HG02973 (cell line): ENCODE data around the gene CARHSP1.
A peak's percentile ranks its signal among the peaks of the same experiment; 100 is the strongest.
"Not testable (repeated sequence)": the region's sequence is repeated elsewhere in the genome, so short reads cannot be mapped to it uniquely, and the experiment has no call there.

ENCODE experiments used
- ATAC-seq: cut with Tn5 transposase; IDR thresholded peaks from one replicate; pipeline ENCODE4 v1.9.1; 2021; ENCODE audit warnings: moderate library complexity; ENCODE audit not compliant: unreplicated experiment

Gene CARHSP1

GRCh38 chr16:8836797-8837196, 32.0 kb downstream of the CARHSP1 start:
- not testable (repeated sequence) for ATAC-seq

GRCh38 chr16:8832717-8833105, 36.1 kb downstream of the CARHSP1 start:
- no peak for ATAC-seq

- no peak for ATAC-seq
Observed at GRCh38 chr16:8831871-8832716, 36.7 kb downstream of the CARHSP1 start.

- no peak for ATAC-seq
Observed at GRCh38 chr16:8831450-8831849, 37.4 kb downstream of the CARHSP1 start.

- no peak for ATAC-seq
Observed at GRCh38 chr16:8828541-8829165, 40.2 kb downstream of the CARHSP1 start.

- no peak for ATAC-seq
Observed at GRCh38 chr16:8826278-8826879, 42.4 kb downstream of the CARHSP1 start.

- ATAC-seq, result no peak
Observed at GRCh38 chr16:8822403-8822802, 46.4 kb downstream of the CARHSP1 start.

- ATAC-seq, result no peak
Observed at GRCh38 chr16:8819411-8820034, 49.3 kb downstream of the CARHSP1 start.

GRCh38 chr16:8818504-8819270, 50.1 kb downstream of the CARHSP1 start:
- ATAC-seq, result peak; percentile 66

GRCh38 chr16:8816967-8817655, 51.7 kb downstream of the CARHSP1 start:
- ATAC-seq, result no peak

- ATAC-seq, result no peak
Observed at GRCh38 chr16:8814095-8814806, 54.6 kb downstream of the CARHSP1 start.

- ATAC-seq, result no peak
Observed at GRCh38 chr16:8812162-8812843, 56.5 kb downstream of the CARHSP1 start.

GRCh38 chr16:8808613-8809353, 60.0 kb downstream of the CARHSP1 start:
- no peak for ATAC-seq

- ATAC-seq, result no peak
Observed at GRCh38 chr16:8808009-8808408, 60.8 kb downstream of the CARHSP1 start.

GRCh38 chr16:8807189-8807588, 61.6 kb downstream of the CARHSP1 start:
- no peak for ATAC-seq

- no peak for ATAC-seq
Observed at GRCh38 chr16:8806272-8806983, 62.4 kb downstream of the CARHSP1 start.

- no peak for ATAC-seq
Observed at GRCh38 chr16:8804313-8804712, 64.5 kb downstream of the CARHSP1 start.

- ATAC-seq, result not testable (repeated sequence)
Observed at GRCh38 chr16:8803733-8804132, 65.1 kb downstream of the CARHSP1 start.
